MCF 10A (cell line): ENCODE data around the gene RGSL1. TPM values are rescaled to one million over a fixed set of nuclear protein-coding genes. Genes with fewer than 3 reads are reported as not detected.
"Not testable (repeated sequence)": the region's sequence is repeated elsewhere in the genome, so short reads cannot be mapped to it uniquely, and the experiment has no call there.

ENCODE experiments used
- BruUV-seq: library from RNA; stranded (reverse); fragments of 400-500 nt; replicated peaks from 2 replicates; lab custom pipeline; 2021; lab: Mats Ljungman, UMichigan
- CTCF ChIA-PET: fragments of 300-600 bp; sonication (Branson Sonifier 250); formaldehyde crosslinking; extraction: SDS; loops from one replicate; lab custom pipeline; 2021; ENCODE audit warnings: antibody characterized with exemption, inconsistent platforms; lab: Yijun Ruan, JAX
- POLR2A ChIA-PET: fragments of 300-600, 350-650 bp; sonication (Branson Sonifier 250); formaldehyde crosslinking; extraction: SDS; loops from one replicate; lab custom pipeline; 2020; ENCODE audit warnings: antibody characterized with exemption, inconsistent platforms; lab: Yijun Ruan, JAX
- DNase-seq: peaks from one replicate; pipeline ENCODE4 v3.0.0-alpha.2; 2018; ENCODE audit not compliant: unreplicated experiment
- H3K27ac Mint-ChIP-seq: one replicate; pipeline ENCODE4 v1.8.0; 2022; ENCODE audit warnings: mild to moderate bottlenecking, low read depth, mixed read lengths; ENCODE audit not compliant: unreplicated experiment
- H3K27me3 Mint-ChIP-seq: one replicate; pipeline ENCODE4 v1.8.0; 2022; ENCODE audit warnings: mixed read lengths; ENCODE audit not compliant: insufficient read depth, unreplicated experiment
- H3K36me3 Mint-ChIP-seq: one replicate; pipeline ENCODE4 v1.8.0; 2022; ENCODE audit warnings: mild to moderate bottlenecking, moderate library complexity, mixed read lengths; ENCODE audit not compliant: insufficient read depth, unreplicated experiment
- H3K4me1 Mint-ChIP-seq: one replicate; pipeline ENCODE4 v1.8.0; 2022; ENCODE audit warnings: mixed read lengths; ENCODE audit not compliant: insufficient read depth, unreplicated experiment
- H3K4me3 Mint-ChIP-seq: one replicate; pipeline ENCODE4 v1.8.0; 2022; ENCODE audit warnings: mild to moderate bottlenecking, moderate library complexity, mixed read lengths; ENCODE audit not compliant: unreplicated experiment
- H3K9me3 Mint-ChIP-seq: one replicate; pipeline ENCODE4 v1.8.0; 2022; ENCODE audit warnings: mixed read lengths; ENCODE audit not compliant: unreplicated experiment
- intact Hi-C: fragments of 100-400 bp; cut with micrococcal nuclease; formaldehyde crosslinking; loops from 2 replicates; pipeline ENCODE4 v1.14.1; 2022
- total RNA-seq: library from RNA; stranded (reverse); gene quantifications from 2 replicates; pipeline ENCODE4 v1.2.3, GENCODE V29; 2022
- TF ChIP-seq, protein P1 (sequence below): fragments of 200-600 bp; IDR thresholded peaks from one replicate; pipeline ENCODE4 v1.8.0; 2022; ENCODE audit warnings: antibody characterized with exemption, mild to moderate bottlenecking; ENCODE audit not compliant: unreplicated experiment

Gene RGSL1
- total RNA-seq, 1 experiment from 2014 or later: not detected

DNA sequence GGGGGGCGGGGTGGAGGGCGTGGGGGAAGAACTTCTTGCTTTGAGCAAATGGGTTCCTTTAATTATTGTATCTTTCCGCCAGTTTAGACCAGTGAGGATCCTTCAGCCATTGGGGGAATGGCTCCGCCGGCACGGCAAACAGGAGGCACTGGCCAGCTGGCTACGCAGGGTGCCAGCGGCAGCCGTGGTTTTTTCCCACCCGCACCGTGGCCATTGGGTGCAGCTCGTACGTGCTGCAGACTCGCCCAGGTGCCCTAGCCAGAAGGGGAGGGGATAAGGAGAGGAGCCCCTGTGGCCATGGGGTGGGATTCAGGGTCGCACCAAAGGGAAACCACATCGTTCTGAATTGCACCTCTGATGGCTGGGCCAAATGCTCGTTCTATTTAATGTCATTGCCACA lies 65.6 kb downstream of the RGSL1 start:
- peaks cover 12% of the 10 kb centered on the region for H3K9me3 Mint-ChIP-seq
- peaks cover 2% of the 10 kb centered on the region for H3K4me1 Mint-ChIP-seq
- CTCF ChIA-PET: no interaction called here
- POLR2A ChIA-PET: no interaction called here
- H3K27me3 Mint-ChIP-seq: peaks cover 20% of the 10 kb centered on the region
- no peak overlapping the region for H3K4me3 Mint-ChIP-seq
- TF ChIP-seq, protein P1, sequence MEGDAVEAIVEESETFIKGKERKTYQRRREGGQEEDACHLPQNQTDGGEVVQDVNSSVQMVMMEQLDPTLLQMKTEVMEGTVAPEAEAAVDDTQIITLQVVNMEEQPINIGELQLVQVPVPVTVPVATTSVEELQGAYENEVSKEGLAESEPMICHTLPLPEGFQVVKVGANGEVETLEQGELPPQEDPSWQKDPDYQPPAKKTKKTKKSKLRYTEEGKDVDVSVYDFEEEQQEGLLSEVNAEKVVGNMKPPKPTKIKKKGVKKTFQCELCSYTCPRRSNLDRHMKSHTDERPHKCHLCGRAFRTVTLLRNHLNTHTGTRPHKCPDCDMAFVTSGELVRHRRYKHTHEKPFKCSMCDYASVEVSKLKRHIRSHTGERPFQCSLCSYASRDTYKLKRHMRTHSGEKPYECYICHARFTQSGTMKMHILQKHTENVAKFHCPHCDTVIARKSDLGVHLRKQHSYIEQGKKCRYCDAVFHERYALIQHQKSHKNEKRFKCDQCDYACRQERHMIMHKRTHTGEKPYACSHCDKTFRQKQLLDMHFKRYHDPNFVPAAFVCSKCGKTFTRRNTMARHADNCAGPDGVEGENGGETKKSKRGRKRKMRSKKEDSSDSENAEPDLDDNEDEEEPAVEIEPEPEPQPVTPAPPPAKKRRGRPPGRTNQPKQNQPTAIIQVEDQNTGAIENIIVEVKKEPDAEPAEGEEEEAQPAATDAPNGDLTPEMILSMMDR: no peak
- BruUV-seq: no TSS peak
- no peak overlapping the region for H3K27ac Mint-ChIP-seq
- no peaks in the 10 kb centered on the region for H3K36me3 Mint-ChIP-seq
- no peak for DNase-seq
- intact Hi-C loops: no loop called here

DNA sequence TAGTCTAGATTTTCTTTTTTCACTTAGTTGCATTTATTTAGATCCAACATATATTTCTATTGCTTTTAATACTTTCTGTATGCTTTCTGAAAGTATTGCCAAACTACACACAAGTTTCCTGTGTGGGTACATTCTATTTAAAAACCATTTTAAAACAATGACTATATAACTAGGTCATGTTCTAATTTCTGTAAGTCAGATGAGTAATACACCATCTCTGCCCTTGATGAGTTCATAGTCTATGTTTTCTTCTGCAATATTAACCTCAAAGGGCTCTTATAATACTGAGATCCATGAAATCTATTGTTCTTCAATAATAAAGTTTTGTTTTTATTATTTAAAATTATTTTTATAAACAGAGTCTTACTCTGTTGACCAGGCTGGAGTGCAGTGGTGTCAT lies 70.8 kb downstream of the RGSL1 start:
- TF ChIP-seq, protein P1: no peak
- ChIA-PET POLR2A (no interaction called here), CTCF (no interaction called here)
- peak; percentile 16 for DNase-seq
- peaks cover 20% of the 10 kb centered on the region for H3K9me3 Mint-ChIP-seq
- H3K4me3 Mint-ChIP-seq: no peak overlapping the region
- no peak overlapping the region for H3K27ac Mint-ChIP-seq
- H3K36me3 Mint-ChIP-seq: no peaks in the 10 kb centered on the region
- H3K27me3 Mint-ChIP-seq: peaks cover 20% of the 10 kb centered on the region
- peaks cover 5% of the 10 kb centered on the region for H3K4me1 Mint-ChIP-seq
- BruUV-seq: no TSS peak
- intact Hi-C loops: no loop called here

DNA sequence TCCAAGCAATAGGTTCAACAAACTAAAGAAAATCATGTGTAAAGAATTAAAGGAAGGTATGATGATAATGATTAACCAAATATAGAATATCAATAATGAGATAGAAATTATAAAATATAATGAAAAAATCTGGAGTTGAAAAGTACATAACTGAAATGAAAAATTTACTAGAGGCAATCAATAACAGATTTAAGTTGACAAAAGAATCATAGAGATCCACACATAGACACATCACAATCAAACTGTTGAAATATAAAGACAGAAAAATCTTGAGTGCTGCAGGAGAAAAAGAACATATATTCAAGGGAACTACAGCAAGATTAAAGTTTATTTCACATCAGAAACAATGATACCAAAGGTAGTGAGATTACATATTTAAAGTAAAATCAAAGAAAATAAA lies 75.4 kb downstream of the RGSL1 start:
- H3K27ac Mint-ChIP-seq: no peak overlapping the region
- no TSS peak for BruUV-seq
- no peak overlapping the region for H3K4me3 Mint-ChIP-seq
- intact Hi-C loops: no loop called here
- ChIA-PET POLR2A (no interaction called here), CTCF (no interaction called here)
- peaks cover 2% of the 10 kb centered on the region for H3K27me3 Mint-ChIP-seq
- H3K9me3 Mint-ChIP-seq: peaks cover 7% of the 10 kb centered on the region
- peaks cover 5% of the 10 kb centered on the region for H3K4me1 Mint-ChIP-seq
- no peak for DNase-seq
- no peaks in the 10 kb centered on the region for H3K36me3 Mint-ChIP-seq
- TF ChIP-seq, protein P1: no peak

DNA sequence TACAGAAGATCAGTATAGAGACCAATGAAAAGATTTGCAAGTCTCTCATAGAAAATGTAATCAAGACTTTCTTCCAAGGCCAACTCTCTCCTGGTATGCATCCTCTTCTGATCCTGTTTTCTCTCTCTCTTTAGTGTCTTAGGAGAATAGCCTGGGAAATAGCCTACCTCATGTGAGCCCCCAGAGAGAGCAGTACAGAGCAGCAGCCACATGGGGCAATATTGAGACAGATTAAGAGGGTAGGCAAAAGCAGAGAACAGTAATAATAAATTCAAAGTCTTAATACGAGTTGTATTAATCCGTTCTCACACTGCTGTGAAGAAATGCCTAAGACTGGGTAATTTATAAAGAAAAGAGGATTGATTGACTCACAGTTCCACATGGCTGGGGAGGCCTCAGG lies 77.7 kb downstream of the RGSL1 start:
- TF ChIP-seq, protein P1: no peak
- Mint-ChIP-seq H3K4me1 (no peaks in the 10 kb centered on the region), H3K4me3 (no peak overlapping the region), H3K27me3 (peaks cover 19% of the 10 kb centered on the region), H3K9me3 (peaks cover 7% of the 10 kb centered on the region), H3K27ac (no peak overlapping the region), H3K36me3 (no peaks in the 10 kb centered on the region)
- DNase-seq: no peak
- CTCF ChIA-PET: no interaction called here
- no TSS peak for BruUV-seq
- POLR2A ChIA-PET: no interaction called here
- intact Hi-C loops: no loop called here

DNA sequence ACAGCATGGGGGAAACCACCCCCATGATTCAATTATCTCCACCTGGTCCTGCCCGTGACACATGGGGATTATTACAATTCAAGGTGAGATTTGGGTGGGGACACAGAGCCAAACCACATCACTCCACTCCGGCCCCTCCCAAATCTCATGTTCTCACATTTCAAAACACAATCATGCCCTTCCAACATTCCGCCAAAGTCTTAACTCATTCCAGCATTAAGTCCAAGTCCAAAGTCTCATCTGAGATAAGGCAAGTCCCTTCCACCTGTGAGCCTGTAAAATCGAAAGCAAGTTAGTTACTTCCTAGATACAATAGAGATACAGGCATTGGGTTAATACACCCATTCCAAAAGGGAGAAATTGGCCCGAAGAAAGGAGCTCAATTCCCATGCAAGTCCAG lies 78.3 kb downstream of the RGSL1 start:
- H3K4me3 Mint-ChIP-seq, H3K36me3 Mint-ChIP-seq, H3K27ac Mint-ChIP-seq, H3K9me3 Mint-ChIP-seq, intact Hi-C loops, DNase-seq, POLR2A ChIA-PET, BruUV-seq, H3K4me1 Mint-ChIP-seq: not testable (repeated sequence)
- peaks cover 19% of the 10 kb centered on the region for H3K27me3 Mint-ChIP-seq
- CTCF ChIA-PET: interaction anchor here (0.6 kb wide), 1 partner anchor 433 kb away, joined by 3 read pairs; no protein-coding TSS in a partner anchor
